ENCODE results near the gene CCDC107.

Gene CCDC107

DNA sequence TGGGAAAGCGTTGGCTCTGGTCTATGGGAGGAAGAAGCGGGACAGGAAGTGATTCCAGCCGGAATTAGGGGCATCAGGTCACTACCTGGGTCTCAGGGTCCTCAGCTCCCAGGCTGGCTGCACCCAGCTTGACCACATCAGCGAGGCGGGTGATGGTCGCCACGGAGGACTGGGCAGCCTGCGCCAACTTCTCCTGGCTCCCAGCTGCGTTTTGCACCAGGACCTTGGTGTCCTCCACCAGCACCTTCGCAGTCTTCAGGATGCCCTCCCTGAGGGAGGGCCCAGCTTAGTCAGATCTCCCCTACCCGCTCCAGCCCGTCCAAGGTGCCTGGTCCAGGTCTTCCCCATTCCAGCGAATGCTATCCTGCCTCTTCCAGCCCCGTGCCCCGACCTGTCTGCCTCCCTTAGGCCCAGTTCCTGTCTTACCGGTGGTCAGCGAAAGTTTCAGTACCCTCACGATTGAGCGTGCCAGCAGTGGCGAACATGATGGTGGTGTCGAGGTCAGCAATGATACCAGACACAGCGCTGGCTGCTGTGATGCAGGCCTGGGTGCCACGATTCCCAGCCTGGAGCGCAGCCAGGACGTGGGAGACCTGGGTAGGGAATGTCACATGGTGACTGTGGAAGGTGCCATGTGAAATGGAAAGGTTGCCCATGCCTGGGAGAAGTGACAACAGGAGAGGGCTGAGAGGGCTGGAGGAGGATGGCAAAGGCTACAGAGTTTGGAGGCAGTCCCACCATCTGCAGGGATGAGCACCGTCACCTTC lies 46.0 kb downstream of the CCDC107 start:
- TF ChIP-seq GATA1 (IDR thresholded peaks at IDR 0.05; ENCODE audit: low read depth, low read length): no peak
- no peak for TF ChIP-seq POLR2A (IDR thresholded peaks at IDR 0.05; ENCODE audit: low read length)
- no peak for DNase-seq

DNA sequence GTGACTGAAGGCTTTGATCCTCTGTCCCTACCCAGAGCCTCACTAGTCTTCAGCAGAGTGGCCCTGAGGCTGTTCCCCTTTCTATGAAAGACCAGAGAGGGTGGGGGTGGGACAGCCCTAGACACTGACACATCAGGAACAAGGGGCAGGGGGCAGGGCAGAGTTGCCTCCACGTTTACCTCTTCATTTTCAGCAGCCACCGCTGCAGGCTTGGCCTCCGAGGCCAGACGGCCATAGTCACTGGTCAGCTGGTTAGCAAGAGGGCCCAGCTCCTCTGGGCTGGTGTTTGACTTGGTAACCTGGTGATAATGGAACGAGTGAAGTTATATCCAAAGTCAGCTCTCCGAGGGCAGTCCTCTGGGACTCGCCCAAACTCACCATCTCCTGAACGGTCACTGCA lies 47.3 kb downstream of the CCDC107 start:
- no peak for DNase-seq
- TF ChIP-seq POLR2A (IDR thresholded peaks at IDR 0.05; ENCODE audit: low read length) (no peak), GATA1 (IDR thresholded peaks at IDR 0.05; ENCODE audit: low read depth, low read length) (no peak)

DNA sequence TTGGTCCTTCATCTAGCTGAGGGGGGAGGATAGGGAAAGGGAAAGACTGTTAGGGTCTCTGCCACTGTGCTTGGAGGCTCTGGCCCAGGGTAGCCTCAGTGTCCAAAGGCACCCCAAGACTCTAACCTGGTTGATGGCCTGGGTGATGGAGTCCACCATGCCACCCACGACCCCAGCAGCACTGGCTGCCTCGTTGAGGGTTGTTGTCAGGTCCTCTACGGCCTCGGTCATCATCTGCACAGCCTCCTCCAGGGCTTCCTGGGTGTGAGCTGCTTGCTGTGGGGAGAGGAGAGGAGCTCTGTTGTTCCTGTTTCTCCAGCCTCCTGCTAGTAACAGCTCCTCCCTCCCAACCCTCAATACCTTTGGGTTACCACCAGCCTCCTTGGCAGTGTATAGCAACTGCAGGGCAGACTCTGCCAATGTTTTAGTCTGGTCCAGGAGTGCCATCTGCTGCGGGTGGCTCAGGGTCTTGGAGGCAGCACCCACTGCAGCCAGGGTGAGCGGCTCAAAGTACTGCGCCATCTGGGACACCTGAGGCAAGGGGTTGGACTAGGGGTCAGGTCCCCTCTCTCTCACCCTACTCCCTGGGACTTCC lies 47.8 kb downstream of the CCDC107 start:
- DNase-seq: no peak
- TF ChIP-seq GATA1 (IDR thresholded peaks at IDR 0.05; ENCODE audit: low read depth, low read length) (no peak), POLR2A (IDR thresholded peaks at IDR 0.05; ENCODE audit: low read length) (no peak)

DNA sequence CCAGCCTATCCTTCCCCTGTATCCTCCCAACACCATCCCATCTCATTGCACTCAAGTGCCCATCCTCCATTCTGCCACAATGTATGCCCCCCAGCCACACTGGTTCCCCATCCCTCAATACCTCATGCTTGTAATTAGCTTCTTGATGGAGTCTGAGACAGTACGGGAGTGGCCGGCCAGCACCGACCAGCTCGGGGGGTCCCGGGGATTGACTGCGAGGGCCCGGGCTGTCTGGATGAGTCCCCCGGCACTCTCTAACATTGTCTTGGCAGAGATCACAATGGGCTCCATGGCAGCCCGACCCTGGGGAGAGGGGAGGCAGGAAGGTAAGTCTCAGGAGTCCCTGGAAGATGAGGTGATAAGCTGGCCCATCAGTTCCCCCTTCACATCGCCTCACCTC lies 48.9 kb downstream of the CCDC107 start:
- no peak for DNase-seq
- TF ChIP-seq GATA1 (IDR thresholded peaks at IDR 0.05; ENCODE audit: low read depth, low read length): no peak
- no peak for TF ChIP-seq POLR2A (IDR thresholded peaks at IDR 0.05; ENCODE audit: low read length)

DNA sequence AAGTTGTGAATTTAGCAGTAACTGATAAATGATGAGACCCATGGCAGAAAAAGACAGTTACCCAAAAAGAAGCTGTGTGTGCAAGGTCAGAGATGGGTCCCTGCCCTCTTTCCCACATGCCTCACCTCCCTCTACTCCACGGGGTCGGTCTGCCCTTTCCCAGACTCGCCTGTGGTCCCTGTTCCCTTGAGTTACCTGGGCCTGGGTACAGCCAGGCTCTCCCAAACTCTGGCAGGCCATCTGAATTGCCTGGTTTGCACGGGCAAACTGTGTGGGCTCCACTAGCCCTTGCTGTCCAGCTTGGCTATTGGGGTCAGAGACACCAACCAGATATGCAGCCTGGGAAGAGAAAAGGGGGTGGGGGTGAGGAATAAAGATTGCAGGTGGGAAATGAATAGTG lies 50.1 kb downstream of the CCDC107 start:
- TF ChIP-seq POLR2A (IDR thresholded peaks at IDR 0.05; ENCODE audit: low read length) (no peak), GATA1 (IDR thresholded peaks at IDR 0.05; ENCODE audit: low read depth, low read length) (no peak)
- DNase-seq: no peak

DNA sequence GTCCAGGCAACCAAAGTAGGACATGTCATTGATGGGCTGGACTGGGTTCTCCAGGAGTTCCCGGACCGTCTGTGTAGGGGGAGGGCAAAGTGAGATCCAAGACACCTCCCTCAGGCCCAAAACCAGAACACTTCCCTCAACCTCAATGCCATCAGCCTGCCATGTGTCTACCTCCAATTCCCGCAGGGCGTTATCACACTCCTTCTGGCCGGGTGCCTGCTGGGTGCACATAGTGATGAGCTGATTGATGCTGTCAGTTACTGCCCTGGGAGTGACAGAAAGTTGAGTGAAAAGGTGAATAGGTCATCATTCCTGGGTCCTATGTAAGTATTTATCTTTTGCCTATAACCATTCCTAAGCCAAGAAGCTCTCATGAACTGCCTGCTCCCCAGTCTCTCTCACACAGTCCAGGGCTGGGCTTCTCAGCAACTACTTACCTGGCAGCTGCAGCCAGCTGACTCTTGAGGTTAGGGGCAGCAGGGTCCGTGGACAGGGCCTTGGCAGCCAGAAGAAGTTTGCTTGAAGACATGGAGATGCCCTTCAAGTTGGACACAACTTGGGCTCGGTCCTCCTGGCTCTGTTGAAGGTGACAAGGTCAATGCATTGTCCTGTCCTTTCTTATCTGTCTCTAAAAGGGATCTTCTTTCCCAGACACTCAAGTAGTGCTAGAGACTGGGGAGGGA lies 52.9 kb downstream of the CCDC107 start:
- DNase-seq: no peak
- no peak for TF ChIP-seq GATA1 (IDR thresholded peaks at IDR 0.05; ENCODE audit: low read depth, low read length)
- TF ChIP-seq POLR2A (IDR thresholded peaks at IDR 0.05; ENCODE audit: low read length): no peak
